H1 (cell line): ENCODE measurements around the gene ANKS1A. TPM values are rescaled to one million over a fixed set of nuclear protein-coding genes. Genes with fewer than 3 reads are reported as not detected.
A peak's percentile ranks its signal among the peaks of the same experiment; 100 is the strongest.

ENCODE experiments used
- ASH2L ChIP-seq: fragments of 200-600, 300-600 bp; sonication (generic); IDR thresholded peaks from one replicate; pipeline ENCODE4 v1.7.1; 2017; ENCODE audit warnings: low read length
- CBX5 ChIP-seq: fragments of 300-800, 300-1000 bp; sonication (generic); IDR thresholded peaks from 2 replicates; pipeline ENCODE4 v1.7.1; 2016; ENCODE audit warnings: antibody characterized with exemption, low read length, low read depth
- CEBPB ChIP-seq: IDR thresholded peaks from 2 replicates; pipeline ENCODE4 v1.6.1; 2012; ENCODE audit warnings: low read depth, low read length
- CHD2 ChIP-seq: IDR thresholded peaks from 2 replicates; pipeline ENCODE4 v1.6.1; 2012; ENCODE audit warnings: low read length, improper control_type of control experiment
- CREB1 ChIP-seq: IDR thresholded peaks from 2 replicates; pipeline ENCODE4 v1.6.1; 2012; ENCODE audit warnings: inconsistent platforms
- CTBP2 ChIP-seq: IDR thresholded peaks from 2 replicates; pipeline ENCODE4 v1.7.0; 2011; ENCODE audit warnings: borderline replicate concordance, mild to moderate bottlenecking, moderate library complexity, mixed read lengths, low read length; ENCODE audit not compliant: insufficient read depth, insufficient read length
- EP300 ChIP-seq, 2 experiments: IDR thresholded peaks; 1 replicate in 1 of 2; 2 replicates in 1 of 2; pipeline ENCODE4 v1.6.1; 2011 to 2012; ENCODE audit warnings: low read depth in 2 of 2, low read length in 2 of 2, mild to moderate bottlenecking in 2 of 2, borderline replicate concordance in 1 of 2, inconsistent platforms in 1 of 2, moderate library complexity in 1 of 2
- GTF2F1 ChIP-seq: IDR thresholded peaks from 2 replicates; pipeline ENCODE4 v1.6.1; 2012; ENCODE audit warnings: low read depth, low read length, improper control_type of control experiment, borderline replicate concordance
- HDAC2 ChIP-seq, 2 experiments: fragments of 300-600 bp in 1 of 2; sonication (generic) in 1 of 2; IDR thresholded peaks; 2 replicates each; pipeline ENCODE4 v1.6.1; 2011 to 2012; ENCODE audit warnings: low read depth in 2 of 2, low read length in 2 of 2, mild to moderate bottlenecking in 2 of 2, moderate library complexity in 2 of 2, borderline replicate concordance in 1 of 2, inconsistent platforms in 1 of 2
- NANOG ChIP-seq: IDR thresholded peaks from 2 replicates; pipeline ENCODE4 v1.6.1; 2011; ENCODE audit warnings: low read length, low read depth, mild to moderate bottlenecking, inconsistent platforms; ENCODE audit not compliant: insufficient read depth, poor library complexity, severe bottlenecking
- PHF8 ChIP-seq: fragments of 200-600 bp; sonication (generic); conservative IDR thresholded peaks from 2 replicates; pipeline ENCODE4 v1.7.1; 2012; ENCODE audit warnings: low read depth, mild to moderate bottlenecking, inconsistent platforms, low read length, moderate library complexity
- POLR2AphosphoS5 ChIP-seq: IDR thresholded peaks from 2 replicates; pipeline ENCODE4 v1.6.1; 2011; ENCODE audit warnings: low read depth, low read length
- POU5F1 ChIP-seq: IDR thresholded peaks from 2 replicates; pipeline ENCODE4 v1.6.1; 2011; ENCODE audit warnings: low read depth, mild to moderate bottlenecking, low read length, moderate library complexity
- RXRA ChIP-seq: IDR thresholded peaks from 2 replicates; pipeline ENCODE4 v1.6.1; 2011; ENCODE audit warnings: low read depth, mild to moderate bottlenecking, low read length, moderate library complexity; ENCODE audit not compliant: insufficient read depth
- SIN3A ChIP-seq, 2 experiments: IDR thresholded peaks in 1 of 2; conservative IDR thresholded peaks in 1 of 2; 2 replicates each; pipeline ENCODE4 v1.6.1; 2011 to 2012; ENCODE audit warnings: low read length in 2 of 2, improper control_type of control experiment in 1 of 2, low read depth in 1 of 2, mild to moderate bottlenecking in 1 of 2
- SIRT6 ChIP-seq: IDR thresholded peaks from one replicate; pipeline ENCODE4 v1.7.1; 2012; ENCODE audit warnings: low read length, inconsistent platforms
- SIX5 ChIP-seq: IDR thresholded peaks from 2 replicates; pipeline ENCODE4 v1.6.1; 2011; ENCODE audit warnings: mild to moderate bottlenecking, low read depth, low read length
- SP4 ChIP-seq: IDR thresholded peaks from 2 replicates; pipeline ENCODE4 v1.6.1; 2012; ENCODE audit warnings: low read length, inconsistent platforms
- TBP ChIP-seq: IDR thresholded peaks from 2 replicates; pipeline ENCODE4 v1.6.1; 2011; ENCODE audit warnings: low read depth, low read length, improper control_type of control experiment
- YY1 ChIP-seq: IDR thresholded peaks from 2 replicates; pipeline ENCODE4 v1.6.1; 2011; ENCODE audit warnings: low read depth, mild to moderate bottlenecking, low read length
- polyA plus RNA-seq, 7 experiments: library from polyadenylated mRNA; depleted of rRNA in 3 of 7; stranded (reverse) in 5 of 7; unstranded in 2 of 7; fragments of >200 nt in 5 of 7; fragments of 200-250 nt in 2 of 7; gene quantifications; 1 replicate in 5 of 7; 2 replicates in 1 of 7; 4 replicates in 1 of 7; pipeline versions ENCODE4 v1.2.1 to v1.2.3, GENCODE V29; 2011 to 2013; ENCODE audit warnings: missing spikeins in 2 of 7, mixed read lengths in 2 of 7
- total RNA-seq: library from RNA; stranded (reverse); fragmentation: NEBNext Ultra II Directional; extraction: Animal tissue kit (Norgen Biotek cat#: 25700); gene quantifications from 2 replicates; pipeline ENCODE4 v1.2.1, GENCODE V29; 2021
- TF ChIP-seq, protein P1 (sequence below): IDR thresholded peaks from 2 replicates; pipeline ENCODE4 v1.6.1; 2012; ENCODE audit warnings: low read length, inconsistent platforms
- TF ChIP-seq, protein P2 (sequence below): IDR thresholded peaks from 2 replicates; pipeline ENCODE4 v1.6.1; 2011; ENCODE audit warnings: low read length, improper control_type of control experiment

ANKS1A gene
- total and polyA plus RNA-seq, 2 of the 8 experiments (the other 6 are each of a cell fraction or from before 2014, with no cell fraction given) = 9.8 to 30.9 TPM

DNA sequence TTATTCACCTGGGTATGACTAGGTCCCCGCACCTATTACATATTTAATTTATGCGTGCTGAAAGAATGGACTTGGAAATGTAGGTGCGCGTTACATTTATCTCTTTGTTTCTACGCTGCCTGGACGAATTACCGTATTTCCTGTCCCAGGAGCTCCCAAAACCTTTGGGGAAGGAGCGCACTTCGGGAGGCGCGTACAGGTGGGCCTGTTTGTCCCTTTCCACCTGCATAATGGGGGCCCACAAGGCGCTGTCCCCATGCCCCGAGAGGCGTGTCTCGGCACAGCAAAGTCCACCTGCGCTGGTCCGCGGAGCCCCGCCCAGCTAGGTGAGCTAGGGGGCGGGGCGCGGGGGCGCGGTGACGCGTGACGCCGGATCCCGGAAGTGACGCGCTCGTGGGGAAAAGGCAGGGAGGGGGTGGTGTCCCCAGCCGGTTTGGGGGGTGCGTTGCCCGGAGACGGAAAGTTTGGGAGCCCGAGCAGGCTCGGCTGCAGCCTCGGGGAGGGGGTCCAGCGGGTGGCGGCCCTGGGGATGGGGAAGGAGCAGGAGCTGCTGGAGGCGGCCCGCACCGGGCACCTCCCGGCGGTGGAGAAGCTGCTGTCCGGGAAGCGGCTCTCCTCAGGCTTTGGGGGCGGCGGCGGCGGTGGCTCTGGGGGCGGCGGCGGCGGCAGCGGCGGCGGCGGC is at the start of gene ANKS1A (continued):
- TF ChIP-seq CBX5 (no peak), ASH2L (no peak), CREB1 (peak; percentile 96), SIN3A (conservative IDR thresholded peaks at IDR 0.05 in 1 of 2, IDR thresholded peaks at IDR 0.05 in 1 of 2; ENCODE audit: low read depth in 1 of 2, low read length in 2 of 2) (peak in 1 of 2 experiments; percentile 81; a peak in 2 of 4 replicates), TBP (peak; percentile 71), SIX5 (no peak), PHF8 (peak; percentile 61; the same call in 1 of the 2 replicates), POLR2AphosphoS5 (peak; percentile 92; the same call in 1 of the 2 replicates), SIRT6 (no peak), NANOG (no peak), SP4 (no peak), CHD2 (no peak), RXRA (no peak), GTF2F1 (no peak), EP300 (IDR thresholded peaks at IDR 0.05; ENCODE audit: borderline replicate concordance in 1 of 2, low read depth in 2 of 2, low read length in 2 of 2) (no peak; a peak in 1 of 3 replicates), POU5F1 (no peak), YY1 (no peak), CTBP2 (peak; percentile 9), HDAC2 (IDR thresholded peaks at IDR 0.05; ENCODE audit: borderline replicate concordance in 1 of 2, low read depth in 2 of 2, low read length in 2 of 2) (no peak), CEBPB (no peak)
- TF ChIP-seq, protein P1, sequence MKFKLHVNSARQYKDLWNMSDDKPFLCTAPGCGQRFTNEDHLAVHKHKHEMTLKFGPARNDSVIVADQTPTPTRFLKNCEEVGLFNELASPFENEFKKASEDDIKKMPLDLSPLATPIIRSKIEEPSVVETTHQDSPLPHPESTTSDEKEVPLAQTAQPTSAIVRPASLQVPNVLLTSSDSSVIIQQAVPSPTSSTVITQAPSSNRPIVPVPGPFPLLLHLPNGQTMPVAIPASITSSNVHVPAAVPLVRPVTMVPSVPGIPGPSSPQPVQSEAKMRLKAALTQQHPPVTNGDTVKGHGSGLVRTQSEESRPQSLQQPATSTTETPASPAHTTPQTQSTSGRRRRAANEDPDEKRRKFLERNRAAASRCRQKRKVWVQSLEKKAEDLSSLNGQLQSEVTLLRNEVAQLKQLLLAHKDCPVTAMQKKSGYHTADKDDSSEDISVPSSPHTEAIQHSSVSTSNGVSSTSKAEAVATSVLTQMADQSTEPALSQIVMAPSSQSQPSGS = no peak
- TF ChIP-seq, protein P2, sequence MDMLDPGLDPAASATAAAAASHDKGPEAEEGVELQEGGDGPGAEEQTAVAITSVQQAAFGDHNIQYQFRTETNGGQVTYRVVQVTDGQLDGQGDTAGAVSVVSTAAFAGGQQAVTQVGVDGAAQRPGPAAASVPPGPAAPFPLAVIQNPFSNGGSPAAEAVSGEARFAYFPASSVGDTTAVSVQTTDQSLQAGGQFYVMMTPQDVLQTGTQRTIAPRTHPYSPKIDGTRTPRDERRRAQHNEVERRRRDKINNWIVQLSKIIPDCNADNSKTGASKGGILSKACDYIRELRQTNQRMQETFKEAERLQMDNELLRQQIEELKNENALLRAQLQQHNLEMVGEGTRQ = 0 out of 2 replicates have a peak, but pooled peaks have one; percentile 12
